OCI-LY1 (cell line): Measurements from ENCODE around the gene DUSP5.

Source experiments
- H2AFZ ChIP-seq: fragments of 200-600 bp; sonication (generic), shearing (Covaris generic); 2 replicates; pipeline ENCODE4 v1.6.0; 2014; ENCODE audit warnings: antibody characterized with exemption, mild to moderate bottlenecking, low read length
- H3F3A ChIP-seq: fragments of 200-600 bp; sonication (generic), shearing (Covaris generic); 2 replicates; pipeline ENCODE4 v1.6.0; 2014; ENCODE audit warnings: mild to moderate bottlenecking, antibody characterized with exemption, low read length, moderate library complexity; ENCODE audit not compliant: insufficient read depth
- H3K27ac ChIP-seq: fragments of 200-600 bp; sonication (generic); 2 replicates; pipeline ENCODE4 v1.5.1; 2014; ENCODE audit warnings: low read length, mixed run types, mild to moderate bottlenecking, low read depth; ENCODE audit not compliant: poor library complexity, severe bottlenecking
- H3K27me3 ChIP-seq: fragments of 200-600 bp; sonication (generic); 2 replicates; pipeline ENCODE4 v1.6.0; 2014; ENCODE audit warnings: antibody characterized with exemption, mild to moderate bottlenecking, low read length, moderate library complexity; ENCODE audit not compliant: insufficient read depth
- H3K36me3 ChIP-seq: fragments of 200-600 bp; sonication (generic); 2 replicates; pipeline ENCODE4 v1.6.1; 2014; ENCODE audit warnings: mild to moderate bottlenecking, antibody characterized with exemption, low read length, moderate library complexity, mixed read lengths; ENCODE audit not compliant: insufficient read depth
- H3K4me1 ChIP-seq: fragments of 200-600 bp; sonication (generic); 2 replicates; pipeline ENCODE4 v1.5.1; 2014; ENCODE audit warnings: mild to moderate bottlenecking, low read length, moderate library complexity; ENCODE audit not compliant: insufficient read depth, severe bottlenecking
- H3K4me2 ChIP-seq: fragments of 200-600 bp; sonication (generic), shearing (Covaris generic); 2 replicates; pipeline ENCODE4 v1.6.1; 2014; ENCODE audit warnings: low read length
- H3K4me3 ChIP-seq: fragments of 200-600 bp; sonication (generic); 2 replicates; pipeline ENCODE4 v1.5.1; 2014; ENCODE audit warnings: low read length, low read depth, mild to moderate bottlenecking, mixed read lengths; ENCODE audit not compliant: poor library complexity, severe bottlenecking
- H3K79me2 ChIP-seq: fragments of 200-600 bp; shearing (Covaris generic); 2 replicates; pipeline ENCODE4 v1.6.1; 2016; ENCODE audit warnings: mixed run types, low read length, mixed read lengths; ENCODE audit not compliant: insufficient read depth
- H3K9ac ChIP-seq: fragments of 200-600 bp; sonication (generic), shearing (Covaris generic); 2 replicates; pipeline ENCODE4 v1.6.1; 2014; ENCODE audit warnings: mild to moderate bottlenecking, low read length, mixed read lengths
- H3K9me2 ChIP-seq: fragments of 200-600 bp; sonication (generic), shearing (Covaris generic); 2 replicates; pipeline ENCODE4 v1.6.1; 2014; ENCODE audit warnings: low read depth, mild to moderate bottlenecking, low read length, mixed read lengths
- H3K9me3 ChIP-seq: fragments of 200-600 bp; shearing (Covaris generic); 2 replicates; pipeline ENCODE4 v1.6.1; 2014; ENCODE audit warnings: low read length, mixed read lengths
- H4K20me1 ChIP-seq: fragments of 200-600 bp; sonication (generic), shearing (Covaris generic); 2 replicates; pipeline ENCODE4 v1.6.0; 2016; ENCODE audit warnings: mild to moderate bottlenecking, low read length; ENCODE audit not compliant: insufficient read depth
- EZH2 ChIP-seq: fragments of 200-600 bp; sonication (generic), shearing (Covaris generic); IDR thresholded peaks from 2 replicates; pipeline ENCODE4 v1.8.0; 2017; ENCODE audit warnings: borderline replicate concordance, mixed run types, mild to moderate bottlenecking, antibody characterized with exemption, low read length, moderate library complexity, mixed read lengths
- TF ChIP-seq, protein P1 (sequence below): fragments of 200-600 bp; sonication (generic), shearing (Covaris generic); IDR thresholded peaks from 2 replicates; pipeline ENCODE4 v1.5.1; 2017; ENCODE audit warnings: mild to moderate bottlenecking, antibody characterized with exemption, low read length, moderate library complexity, mixed read lengths

DUSP5 gene

DNA sequence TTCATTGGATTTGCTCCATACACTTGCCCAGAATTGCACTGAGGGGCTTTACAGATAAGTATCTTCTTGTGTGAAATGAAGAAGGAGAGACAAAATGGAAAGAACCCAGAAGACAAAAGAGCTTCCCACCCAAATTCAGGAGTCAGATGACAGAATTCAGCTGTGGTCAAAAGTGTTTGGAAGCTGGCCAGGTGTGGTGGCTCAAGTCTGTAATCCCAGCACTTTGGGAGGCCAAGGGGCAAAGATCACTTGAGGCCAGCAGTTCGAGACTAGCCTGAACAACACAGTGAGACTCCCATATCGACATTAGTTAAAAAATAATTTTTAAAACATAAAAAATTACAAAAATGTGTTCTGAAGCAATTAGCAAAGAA lies 27.1 kb downstream of the DUSP5 start:
- H3K4me3 ChIP-seq, result no peak overlapping the region
- no peaks in the 10 kb centered on the region for H4K20me1 ChIP-seq
- peaks cover 12% of the 10 kb centered on the region for H3K4me1 ChIP-seq
- H3K79me2 ChIP-seq, result no peaks in the 10 kb centered on the region
- H3K4me2 ChIP-seq, result no peak overlapping the region
- no peaks in the 10 kb centered on the region for H3K9me3 ChIP-seq
- no peaks in the 10 kb centered on the region for H3K27me3 ChIP-seq
- H2AFZ ChIP-seq, result no peak overlapping the region
- no peak overlapping the region for H3K27ac ChIP-seq
- H3F3A ChIP-seq, result no peaks in the 10 kb centered on the region
- no peaks in the 10 kb centered on the region for H3K9me2 ChIP-seq
- no peaks in the 10 kb centered on the region for H3K36me3 ChIP-seq
- no peak for TF ChIP-seq EZH2
- TF ChIP-seq, protein P1, sequence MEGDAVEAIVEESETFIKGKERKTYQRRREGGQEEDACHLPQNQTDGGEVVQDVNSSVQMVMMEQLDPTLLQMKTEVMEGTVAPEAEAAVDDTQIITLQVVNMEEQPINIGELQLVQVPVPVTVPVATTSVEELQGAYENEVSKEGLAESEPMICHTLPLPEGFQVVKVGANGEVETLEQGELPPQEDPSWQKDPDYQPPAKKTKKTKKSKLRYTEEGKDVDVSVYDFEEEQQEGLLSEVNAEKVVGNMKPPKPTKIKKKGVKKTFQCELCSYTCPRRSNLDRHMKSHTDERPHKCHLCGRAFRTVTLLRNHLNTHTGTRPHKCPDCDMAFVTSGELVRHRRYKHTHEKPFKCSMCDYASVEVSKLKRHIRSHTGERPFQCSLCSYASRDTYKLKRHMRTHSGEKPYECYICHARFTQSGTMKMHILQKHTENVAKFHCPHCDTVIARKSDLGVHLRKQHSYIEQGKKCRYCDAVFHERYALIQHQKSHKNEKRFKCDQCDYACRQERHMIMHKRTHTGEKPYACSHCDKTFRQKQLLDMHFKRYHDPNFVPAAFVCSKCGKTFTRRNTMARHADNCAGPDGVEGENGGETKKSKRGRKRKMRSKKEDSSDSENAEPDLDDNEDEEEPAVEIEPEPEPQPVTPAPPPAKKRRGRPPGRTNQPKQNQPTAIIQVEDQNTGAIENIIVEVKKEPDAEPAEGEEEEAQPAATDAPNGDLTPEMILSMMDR, result no peak
- H3K9ac ChIP-seq, result no peak overlapping the region

DNA sequence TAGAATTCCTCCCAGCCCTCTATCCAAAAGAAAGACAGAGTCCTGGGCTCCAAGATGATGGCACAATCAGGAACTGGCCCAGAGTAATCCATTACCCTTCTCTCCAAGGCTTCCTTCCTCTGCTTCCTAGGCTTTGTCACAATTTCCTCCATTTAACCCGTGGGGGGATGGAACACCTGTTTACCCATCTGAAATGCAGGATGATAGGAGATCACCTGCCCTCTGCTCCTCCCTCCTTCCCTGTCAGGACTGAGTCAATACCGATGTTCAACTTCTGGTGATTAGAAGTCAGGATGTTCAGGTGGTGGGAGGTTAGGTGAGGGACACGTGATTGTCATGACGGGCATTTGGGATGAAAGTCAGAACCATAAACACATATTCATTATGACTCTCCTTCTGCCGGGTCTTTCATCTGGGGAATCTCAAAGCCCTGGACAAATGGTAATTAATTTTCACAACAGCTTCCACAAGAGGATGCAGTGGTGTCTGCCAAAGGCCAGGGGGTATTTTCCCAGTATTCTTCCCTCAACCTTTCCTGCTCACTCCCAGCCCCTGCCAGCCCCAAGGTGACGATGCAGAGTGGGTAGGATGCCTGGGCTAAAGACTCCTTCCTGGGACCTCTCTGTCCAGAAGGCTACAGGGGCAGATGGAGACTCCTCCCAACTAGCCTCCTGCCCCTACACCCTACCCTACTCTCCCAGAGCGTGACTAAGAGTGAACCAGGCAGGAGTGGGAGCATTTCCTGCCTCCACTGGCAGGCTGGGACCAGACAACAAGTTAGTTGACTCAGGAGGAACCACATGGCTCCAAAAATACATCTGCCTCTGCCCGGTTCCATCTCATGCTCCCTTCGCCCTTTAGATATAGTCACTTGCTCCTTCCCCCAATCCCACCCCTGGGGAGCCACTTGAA lies 27.9 kb downstream of the DUSP5 start:
- Histone ChIP-seq H3K9ac (no peak overlapping the region), H3K4me2 (no peak overlapping the region), H3K27me3 (no peaks in the 10 kb centered on the region), H3K36me3 (no peaks in the 10 kb centered on the region), H3K9me2 (no peaks in the 10 kb centered on the region), H2AFZ (no peak overlapping the region), H3K9me3 (no peaks in the 10 kb centered on the region), H3K4me3 (no peak overlapping the region), H3K27ac (no peak overlapping the region), H3K4me1 (peaks cover 12% of the 10 kb centered on the region), H3K79me2 (no peaks in the 10 kb centered on the region), H4K20me1 (no peaks in the 10 kb centered on the region), H3F3A (no peaks in the 10 kb centered on the region)
- TF ChIP-seq, protein P1, result no peak
- no peak for TF ChIP-seq EZH2

DNA sequence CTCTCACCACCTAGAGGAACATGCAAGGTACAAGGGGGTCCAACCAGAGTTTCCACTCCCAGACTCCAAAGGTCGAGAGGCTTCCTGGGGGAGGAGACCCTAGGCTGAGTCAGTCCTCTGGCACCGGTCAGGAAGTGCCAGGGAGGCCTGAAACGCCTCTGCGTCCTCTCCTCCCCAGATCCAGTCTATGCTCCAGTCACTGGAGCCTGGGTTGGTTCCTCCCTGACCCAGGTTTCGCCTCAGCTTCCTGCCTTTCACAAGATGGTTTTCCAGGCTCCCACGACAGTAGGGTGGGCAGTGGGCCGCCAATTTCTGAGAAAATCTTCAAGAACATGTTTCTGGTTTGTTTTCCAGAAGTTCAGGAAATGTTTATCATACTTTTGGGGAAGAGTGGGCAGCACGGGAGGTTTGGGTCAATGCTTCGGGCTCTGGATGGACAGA lies 30.0 kb downstream of the DUSP5 start:
- H3K4me3 ChIP-seq, result no peak overlapping the region
- H3K4me1 ChIP-seq, result peaks cover 12% of the 10 kb centered on the region
- no peak for TF ChIP-seq EZH2
- TF ChIP-seq, protein P1, result no peak
- no peaks in the 10 kb centered on the region for H3K9me2 ChIP-seq
- H3K79me2 ChIP-seq, result no peaks in the 10 kb centered on the region
- H3K27me3 ChIP-seq, result no peaks in the 10 kb centered on the region
- H3K9me3 ChIP-seq, result no peaks in the 10 kb centered on the region
- H3K9ac ChIP-seq, result no peak overlapping the region
- H3K36me3 ChIP-seq, result no peaks in the 10 kb centered on the region
- H2AFZ ChIP-seq, result no peak overlapping the region
- no peaks in the 10 kb centered on the region for H3F3A ChIP-seq
- no peak overlapping the region for H3K4me2 ChIP-seq
- H3K27ac ChIP-seq, result no peak overlapping the region
- H4K20me1 ChIP-seq, result no peaks in the 10 kb centered on the region
